HL-60 (cell line): ENCODE measurements around the gene WRNIP1.

Experiments used
- DNase-seq, 2 experiments: peaks; one replicate each; pipeline ENCODE4 v3.0.0-alpha.2; 2010 to 2020; ENCODE audit warnings: low read depth in 1 of 2, low spot score in 1 of 2
- H3K27ac ChIP-seq: fragments of 250-450 bp; sonication (Bioruptor Pico); replicated peaks from 2 replicates; pipeline ENCODE4 v1.5.1; 2020; ENCODE audit warnings: mild to moderate bottlenecking, moderate library complexity
- H3K27me3 ChIP-seq: fragments of 250-450 bp; sonication (Bioruptor Pico); 2 replicates; pipeline ENCODE4 v1.5.1; 2021; ENCODE audit warnings: mild to moderate bottlenecking, moderate library complexity; ENCODE audit not compliant: insufficient read depth, poor library complexity, severe bottlenecking
- H3K4me3 ChIP-seq: replicated peaks from 2 replicates; pipeline ENCODE4 v1.5.1; 2011; ENCODE audit warnings: mild to moderate bottlenecking, control low read depth, low read length; ENCODE audit not compliant: insufficient read depth
- CTCF ChIP-seq: IDR thresholded peaks from one replicate; pipeline ENCODE4 v1.5.1; 2011; ENCODE audit warnings: low read length, control low read depth, inconsistent platforms; ENCODE audit not compliant: insufficient read depth
- GABPA ChIP-seq: IDR thresholded peaks from 2 replicates; pipeline ENCODE4 v1.6.1; 2012; ENCODE audit warnings: low read depth
- POLR2AphosphoS5 ChIP-seq: IDR thresholded peaks from 2 replicates; pipeline ENCODE4 v1.6.1; 2012; ENCODE audit warnings: low read depth
- REST ChIP-seq: IDR thresholded peaks from 2 replicates; pipeline ENCODE4 v1.6.1; 2012; ENCODE audit warnings: low read depth; ENCODE audit not compliant: insufficient replicate concordance
- SPI1 ChIP-seq: IDR thresholded peaks from 2 replicates; pipeline ENCODE4 v1.6.1; 2012; ENCODE audit warnings: low read depth, mild to moderate bottlenecking, borderline replicate concordance

The WRNIP1 gene

GRCh38 chr6:2777249-2777648, 12.1 kb downstream of the WRNIP1 start:
- Histone ChIP-seq H3K27ac (no peak overlapping the region), H3K4me3 (no peak overlapping the region), H3K27me3 (no peaks in the 10 kb centered on the region)
- DNase-seq: no peak
- TF ChIP-seq CTCF: no peak

- no peak overlapping the region for H3K4me3 ChIP-seq
- TF ChIP-seq POLR2AphosphoS5 (no peak), CTCF (no peak), SPI1 (no peak), REST (no peak), GABPA (no peak)
- no peaks in the 10 kb centered on the region for H3K27me3 ChIP-seq
- H3K27ac ChIP-seq: no peak overlapping the region
- no peak for DNase-seq
These were observed 15.0 kb downstream of the WRNIP1 start for GRCh38 chr6:2780102-2780737.

GRCh38 chr6:2781685-2782355, 16.6 kb downstream of the WRNIP1 start:
- Histone ChIP-seq H3K27me3 (no peaks in the 10 kb centered on the region), H3K4me3 (no peak overlapping the region), H3K27ac (no peak overlapping the region)
- DNase-seq: no peak
- no peak for TF ChIP-seq REST
- TF ChIP-seq CTCF: no peak
- no peak for TF ChIP-seq SPI1
- TF ChIP-seq POLR2AphosphoS5: no peak
- TF ChIP-seq GABPA: no peak

- no peak for DNase-seq
- Histone ChIP-seq H3K27me3 (no peaks in the 10 kb centered on the region), H3K27ac (no peak overlapping the region), H3K4me3 (no peak overlapping the region)
- TF ChIP-seq REST: no peak
- no peak for TF ChIP-seq POLR2AphosphoS5
- TF ChIP-seq CTCF: no peak
- TF ChIP-seq GABPA: no peak
- no peak for TF ChIP-seq SPI1
These were observed 17.1 kb downstream of the WRNIP1 start for GRCh38 chr6:2782356-2782708.
